Measurements from ENCODE around the gene TLE7.

The TLE7 gene

GRCh38 chr16:71383054-71383773 is 58.6 kb downstream of the TLE7 start:
- H2AFZ ChIP-seq (ENCODE audit: low read depth, low read length, severe bottlenecking) = no peak overlapping the region
- no peaks in the 10 kb centered on the region for H3K27me3 ChIP-seq (ENCODE audit: low read length)
- H3K27ac ChIP-seq (ENCODE audit: low read depth, low read length) = no peak overlapping the region
- no peaks in the 10 kb centered on the region for H3K79me2 ChIP-seq (ENCODE audit: insufficient read depth, low read length)
- H3K4me2 ChIP-seq (ENCODE audit: low read depth, low read length, poor library complexity, severe bottlenecking) = no peak overlapping the region
- H4K20me1 ChIP-seq (ENCODE audit: low read depth, low read length) = no peaks in the 10 kb centered on the region
- no peaks in the 10 kb centered on the region for H3K9me2 ChIP-seq (replicated peaks; ENCODE audit: insufficient read depth, low read length)
- no peak for TF ChIP-seq EZH2phosphoT487 (conservative IDR thresholded peaks at IDR 0.05; ENCODE audit: low read length)
- no peak for TF ChIP-seq CTCF (IDR thresholded peaks at IDR 0.05; ENCODE audit: insufficient read depth, low read length, poor library complexity, severe bottlenecking)
- H3K9me3 ChIP-seq (ENCODE audit: insufficient read depth, low read length) = no peaks in the 10 kb centered on the region
- H3K36me3 ChIP-seq (ENCODE audit: low read length) = no peaks in the 10 kb centered on the region
- no peaks in the 10 kb centered on the region for H3F3A ChIP-seq (ENCODE audit: insufficient read depth)
- H3K4me3 ChIP-seq (ENCODE audit: insufficient read depth, low read length, poor library complexity, severe bottlenecking) = no peak overlapping the region
- no peak overlapping the region for H3K9ac ChIP-seq (ENCODE audit: low read length)

GRCh38 chr16:71380831-71381230 is 61.0 kb downstream of the TLE7 start:
- no peaks in the 10 kb centered on the region for H3K9me2 ChIP-seq (replicated peaks; ENCODE audit: insufficient read depth, low read length)
- H3K9me3 ChIP-seq (ENCODE audit: insufficient read depth, low read length) = no peaks in the 10 kb centered on the region
- H3K27ac ChIP-seq (ENCODE audit: low read depth, low read length) = no peak overlapping the region
- no peak for TF ChIP-seq EZH2phosphoT487 (conservative IDR thresholded peaks at IDR 0.05; ENCODE audit: low read length)
- no peak for TF ChIP-seq CTCF (IDR thresholded peaks at IDR 0.05; ENCODE audit: insufficient read depth, low read length, poor library complexity, severe bottlenecking)
- no peak overlapping the region for H3K4me3 ChIP-seq (ENCODE audit: insufficient read depth, low read length, poor library complexity, severe bottlenecking)
- H4K20me1 ChIP-seq (ENCODE audit: low read depth, low read length) = no peaks in the 10 kb centered on the region
- H3F3A ChIP-seq (ENCODE audit: insufficient read depth) = no peaks in the 10 kb centered on the region
- H3K9ac ChIP-seq (ENCODE audit: low read length) = no peak overlapping the region
- no peak overlapping the region for H3K4me2 ChIP-seq (ENCODE audit: low read depth, low read length, poor library complexity, severe bottlenecking)
- no peaks in the 10 kb centered on the region for H3K36me3 ChIP-seq (ENCODE audit: low read length)
- H3K27me3 ChIP-seq (ENCODE audit: low read length) = no peaks in the 10 kb centered on the region
- no peak overlapping the region for H2AFZ ChIP-seq (ENCODE audit: low read depth, low read length, severe bottlenecking)
- no peaks in the 10 kb centered on the region for H3K79me2 ChIP-seq (ENCODE audit: insufficient read depth, low read length)

Data from SU-DHL-6 (cell line).